Measurements from ENCODE around the gene ATF6B. TPM values are rescaled to one million over a fixed set of nuclear protein-coding genes. Genes with fewer than 3 reads are reported as not detected.

The ATF6B gene
- 52.6 and 54.2 TPM in 2 replicates for polyA plus RNA-seq (2013)

DNA sequence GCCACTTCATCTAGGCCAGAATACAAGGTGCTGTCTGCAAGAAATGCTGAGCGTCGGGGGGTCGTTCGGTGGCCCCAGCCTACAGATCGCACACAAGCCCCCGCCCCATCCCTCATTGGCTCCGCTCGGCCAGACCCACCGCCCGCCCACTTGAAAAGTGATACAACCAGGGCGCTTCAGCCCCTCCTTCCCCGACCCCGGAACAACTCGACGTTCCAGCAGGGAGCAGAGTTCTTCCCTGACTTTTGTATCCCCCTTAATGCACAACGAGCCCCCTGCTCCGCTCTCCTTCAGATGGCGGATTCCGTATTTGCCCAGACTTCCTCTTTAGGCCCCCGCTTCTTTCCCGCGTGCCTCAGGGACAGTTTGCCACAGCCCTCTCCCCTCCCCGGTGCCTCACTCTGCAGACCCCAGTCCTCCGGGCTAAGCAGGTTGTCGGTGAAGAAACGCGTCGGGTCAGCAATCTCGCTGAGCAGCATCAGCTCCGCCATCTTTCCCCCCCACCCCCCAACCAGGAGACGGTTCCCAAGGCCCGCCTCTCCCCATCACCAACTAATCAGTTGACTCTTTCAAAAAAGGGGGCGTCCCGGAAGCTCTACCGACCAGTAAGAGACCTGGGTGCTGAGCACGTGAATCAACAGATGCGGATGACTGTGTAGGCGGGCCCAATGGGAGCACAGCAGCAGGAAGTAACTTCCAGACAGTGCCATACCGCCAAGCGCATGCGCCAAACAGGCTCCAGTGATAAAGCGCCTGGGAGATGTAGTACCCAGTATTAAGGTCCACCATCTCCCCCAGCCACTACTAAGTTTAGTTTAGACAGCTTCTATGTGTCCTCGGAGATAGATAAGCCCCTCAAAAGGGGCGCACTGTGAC lies at the start of gene ATF6B:
TSS of gene ATF6B (minus strand) at position 530 of the 876 bp plus-strand sequence. CDS start at position 491, 39 bp downstream.
- H3K27me3 ChIP-seq (ENCODE audit: insufficient read depth, low read length), result no peaks in the 10 kb centered on the region
- no CpG with 5 or more reads among the region's 44 CpGs for WGBS (ENCODE audit: extremely low coverage, insufficient coverage, insufficient read length)
- H4K8ac ChIP-seq (ENCODE audit: low read depth, low read length), result peak within 1 kb of the TSS; percentile 98
- peak within 1 kb of the TSS; percentile 97 for H4K12ac ChIP-seq (ENCODE audit: low read depth, low read length)
- peaks cover 2 to 16% of the 10 kb centered on the region in 2 experiments for H3K36me3 ChIP-seq (ENCODE audit: control insufficient read depth in 1 of 2, insufficient read depth in 2 of 2, low read length in 2 of 2)
- no peak within 1 kb of the TSS for H2BK12ac ChIP-seq (ENCODE audit: low read length)
- H3K4me2 ChIP-seq (ENCODE audit: low read length), result peak within 1 kb of the TSS; percentile 78
- peak within 1 kb of the TSS; percentile 98 for H4K91ac ChIP-seq (ENCODE audit: low read depth, low read length)
- peak within 1 kb of the TSS; percentile 81 for H3K27ac ChIP-seq (ENCODE audit: low read depth, low read length)
- H2BK120ac ChIP-seq (ENCODE audit: insufficient read depth, low read length, poor library complexity), result peak within 1 kb of the TSS; percentile 78
- H3K4me1 ChIP-seq (ENCODE audit: control insufficient read depth in 1 of 2, insufficient read depth in 2 of 2, low read length in 2 of 2), result peaks cover 18% of the 10 kb centered on the region in 2 experiments
- H3K79me2 ChIP-seq (ENCODE audit: control insufficient read depth, insufficient read depth, low read length, poor library complexity), result peaks cover 10% of the 10 kb centered on the region
- H3K9ac ChIP-seq (ENCODE audit: low read length), result peak within 1 kb of the TSS; percentile 95
- peak within 1 kb of the TSS; percentile 93 for H3K4me3 ChIP-seq (ENCODE audit: low read depth, low read length)
- peak; percentile 99 to 100 for DNase-seq
- H3K18ac ChIP-seq (ENCODE audit: low read length), result peak within 1 kb of the TSS; percentile 98
- peaks cover 13% of the 10 kb centered on the region for H3K79me1 ChIP-seq (ENCODE audit: low read length)
- H3K4ac ChIP-seq (ENCODE audit: low read depth, low read length), result peak within 1 kb of the TSS; percentile 92
- no peaks in the 10 kb centered on the region for H3K9me3 ChIP-seq (ENCODE audit: insufficient read depth, low read depth, low read length)
- H2BK5ac ChIP-seq (ENCODE audit: low read depth, low read length, poor library complexity), result peak within 1 kb of the TSS; percentile 89
- peak within 1 kb of the TSS; percentile 68 for H2AFZ ChIP-seq (ENCODE audit: insufficient read depth, low read length, poor library complexity)
- no peak within 1 kb of the TSS for H3K23ac ChIP-seq (ENCODE audit: low read length)
- H3K14ac ChIP-seq (ENCODE audit: low read length), result peak within 1 kb of the TSS; percentile 96
- peak within 1 kb of the TSS; percentile 81 for H2AK5ac ChIP-seq (ENCODE audit: low read length)

DNA sequence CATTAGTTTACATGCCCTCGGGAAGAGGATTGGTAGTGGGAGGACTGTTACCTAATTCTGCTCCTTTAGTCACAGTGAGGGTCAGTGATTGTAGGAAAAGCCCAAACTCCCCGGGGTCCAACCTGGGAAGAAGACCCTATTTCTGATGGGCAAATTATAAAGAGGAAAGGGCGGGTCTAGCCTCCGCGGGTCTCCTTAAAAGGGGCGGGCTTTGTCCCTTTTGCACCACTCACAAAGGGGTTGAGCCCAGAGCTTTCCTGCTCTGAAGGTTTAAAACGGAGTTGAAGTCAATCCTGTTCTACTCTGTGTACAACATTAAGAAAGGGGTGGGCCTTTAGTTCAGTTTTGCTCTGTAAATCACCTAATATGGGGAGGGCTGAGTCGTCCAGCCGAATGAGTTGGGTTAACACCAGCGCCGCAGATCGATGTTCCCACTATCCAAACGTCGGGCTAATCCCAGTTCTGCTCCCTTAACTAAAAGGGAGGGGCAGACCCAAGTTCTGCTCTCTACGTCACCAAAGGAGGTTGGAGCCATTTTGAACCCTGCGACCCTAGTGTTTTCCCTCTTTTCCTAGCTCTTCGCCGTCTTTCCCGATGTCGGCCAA lies 49.2 kb upstream of the ATF6B start:
- Histone ChIP-seq H3K14ac (ENCODE audit: low read length) (peak overlapping the region; percentile 76), H3K9me3 (ENCODE audit: insufficient read depth, low read depth, low read length) (no peaks in the 10 kb centered on the region), H3K4ac (ENCODE audit: low read depth, low read length) (peak overlapping the region; percentile 58), H3K79me2 (ENCODE audit: control insufficient read depth, insufficient read depth, low read length, poor library complexity) (peaks cover 10% of the 10 kb centered on the region), H4K8ac (ENCODE audit: low read depth, low read length) (peak overlapping the region; percentile 91), H4K12ac (ENCODE audit: low read depth, low read length) (peak overlapping the region; percentile 65), H3K36me3 (ENCODE audit: control insufficient read depth in 1 of 2, insufficient read depth in 2 of 2, low read length in 2 of 2) (peaks cover 14 to 18% of the 10 kb centered on the region in 2 experiments), H2AFZ (ENCODE audit: insufficient read depth, low read length, poor library complexity) (peak overlapping the region; percentile 37), H3K4me2 (ENCODE audit: low read length) (peak overlapping the region; percentile 79), H3K27ac (ENCODE audit: low read depth, low read length) (peak overlapping the region; percentile 91), H3K9ac (ENCODE audit: low read length) (peak overlapping the region; percentile 75), H3K27me3 (ENCODE audit: insufficient read depth, low read length) (no peaks in the 10 kb centered on the region), H2BK12ac (ENCODE audit: low read length) (no peak overlapping the region), H3K23ac (ENCODE audit: low read length) (no peak overlapping the region), H4K91ac (ENCODE audit: low read depth, low read length) (peak overlapping the region; percentile 86), H2BK5ac (ENCODE audit: low read depth, low read length, poor library complexity) (peak overlapping the region; percentile 62), H2AK5ac (ENCODE audit: low read length) (peak overlapping the region; percentile 69), H3K4me3 (ENCODE audit: low read depth, low read length) (peak overlapping the region; percentile 45), H2BK120ac (ENCODE audit: insufficient read depth, low read length, poor library complexity) (peak overlapping the region; percentile 53), H3K18ac (ENCODE audit: low read length) (peak overlapping the region; percentile 55), H3K79me1 (ENCODE audit: low read length) (peaks cover 14% of the 10 kb centered on the region), H3K4me1 (ENCODE audit: control insufficient read depth in 1 of 2, insufficient read depth in 2 of 2, low read length in 2 of 2) (peaks cover 13 to 32% of the 10 kb centered on the region in 2 experiments)
- WGBS (ENCODE audit: extremely low coverage, insufficient coverage, insufficient read length), result no CpG with 5 or more reads among the region's 20 CpGs
- no peak for DNase-seq

DNA sequence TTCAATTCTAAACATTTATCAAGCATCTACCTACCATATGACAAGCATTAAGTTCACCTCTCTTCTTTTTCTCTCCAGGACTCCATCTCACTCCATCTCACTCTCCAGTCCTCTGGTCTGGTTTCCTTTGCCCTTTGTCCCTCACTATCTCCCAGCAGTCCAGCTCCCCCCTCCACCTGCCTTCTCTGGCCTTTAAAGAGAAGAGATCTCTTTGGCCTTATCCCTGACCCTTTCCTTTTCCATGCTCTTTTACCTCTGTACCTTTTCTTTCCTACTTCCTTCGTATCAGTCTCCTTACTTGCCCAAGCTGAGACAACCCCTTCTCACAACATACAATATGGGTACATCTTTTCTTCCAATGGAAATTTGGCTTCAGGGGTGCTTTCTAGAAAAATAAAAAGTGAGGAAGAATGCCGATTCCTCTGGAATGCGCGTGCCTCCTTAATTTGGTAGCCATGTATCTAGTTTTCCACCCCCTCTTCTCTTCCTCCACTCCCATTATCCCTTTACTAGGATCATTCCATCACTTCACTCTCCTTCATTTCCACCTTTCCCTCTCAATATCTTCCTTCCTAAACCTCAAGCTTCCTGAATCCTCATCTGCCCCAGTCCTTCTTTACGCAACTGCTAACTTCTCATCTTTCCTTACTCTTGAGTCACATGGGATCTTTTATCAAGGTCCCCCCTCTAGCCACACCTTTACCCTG lies 48.6 kb upstream of the ATF6B start:
- Histone ChIP-seq H2BK120ac (ENCODE audit: insufficient read depth, low read length, poor library complexity) (peak overlapping the region; percentile 8), H2AK5ac (ENCODE audit: low read length) (peak overlapping the region; percentile 69), H3K23ac (ENCODE audit: low read length) (no peak overlapping the region), H3K4ac (ENCODE audit: low read depth, low read length) (no peak overlapping the region), H3K27ac (ENCODE audit: low read depth, low read length) (peak overlapping the region; percentile 91), H4K12ac (ENCODE audit: low read depth, low read length) (peak overlapping the region; percentile 39), H3K36me3 (ENCODE audit: control insufficient read depth in 1 of 2, insufficient read depth in 2 of 2, low read length in 2 of 2) (peaks cover 10 to 14% of the 10 kb centered on the region in 2 experiments), H2BK5ac (ENCODE audit: low read depth, low read length, poor library complexity) (peak overlapping the region; percentile 62), H4K8ac (ENCODE audit: low read depth, low read length) (peak overlapping the region; percentile 91), H3K9ac (ENCODE audit: low read length) (peak overlapping the region; percentile 6), H2BK12ac (ENCODE audit: low read length) (peak overlapping the region; percentile 55), H3K27me3 (ENCODE audit: insufficient read depth, low read length) (no peaks in the 10 kb centered on the region), H3K79me2 (ENCODE audit: control insufficient read depth, insufficient read depth, low read length, poor library complexity) (peaks cover 10% of the 10 kb centered on the region), H3K9me3 (ENCODE audit: insufficient read depth, low read depth, low read length) (no peaks in the 10 kb centered on the region), H3K14ac (ENCODE audit: low read length) (peak overlapping the region; percentile 76), H3K4me2 (ENCODE audit: low read length) (peak overlapping the region; percentile 79), H4K91ac (ENCODE audit: low read depth, low read length) (peak overlapping the region; percentile 86), H3K79me1 (ENCODE audit: low read length) (peaks cover 14% of the 10 kb centered on the region), H2AFZ (ENCODE audit: insufficient read depth, low read length, poor library complexity) (peak overlapping the region; percentile 37), H3K18ac (ENCODE audit: low read length) (no peak overlapping the region), H3K4me3 (ENCODE audit: low read depth, low read length) (no peak overlapping the region), H3K4me1 (ENCODE audit: control insufficient read depth in 1 of 2, insufficient read depth in 2 of 2, low read length in 2 of 2) (peaks cover 13 to 32% of the 10 kb centered on the region in 2 experiments)
- no CpG with 5 or more reads among the region's 5 CpGs for WGBS (ENCODE audit: extremely low coverage, insufficient coverage, insufficient read length)
- DNase-seq, result peak; percentile 9 to 11
